Measurements from ENCODE around the gene ENPP5.

The ENPP5 gene

DNA sequence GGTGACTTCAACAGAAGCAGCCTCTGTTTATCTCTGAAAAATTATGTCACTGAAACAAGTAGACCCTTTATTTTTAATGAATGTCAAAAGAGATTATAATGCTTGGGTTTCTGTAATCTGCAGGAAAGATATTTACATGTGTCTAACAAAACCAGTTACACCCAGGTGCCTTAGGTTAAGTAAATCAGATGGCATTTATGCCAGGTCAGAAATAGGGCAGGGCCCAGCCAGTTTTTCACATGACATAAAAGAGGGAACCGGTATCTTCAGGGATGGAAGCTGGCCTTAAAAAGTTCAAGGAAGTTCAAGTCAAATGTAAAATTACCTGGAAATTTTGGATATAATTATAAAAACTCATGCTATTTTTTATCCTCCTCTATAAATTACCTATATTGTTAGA is 55.1 kb downstream of the ENPP5 start:
- Histone ChIP-seq H4K20me1 (ENCODE audit: control insufficient read depth, insufficient read depth, low read depth, low read length) (no peaks in the 10 kb centered on the region), H3K4me2 (ENCODE audit: low read length) (no peak overlapping the region), H3K79me2 (ENCODE audit: control insufficient read depth, low read length) (no peaks in the 10 kb centered on the region), H3K4me1 (ENCODE audit: control insufficient read depth, low read length) (no peaks in the 10 kb centered on the region), H3K9me2 (replicated peaks; ENCODE audit: control insufficient read depth, low read length) (no peaks in the 10 kb centered on the region), H3K27ac (ENCODE audit: low read depth, low read length) (no peak overlapping the region), H3F3A (ENCODE audit: control insufficient read depth, insufficient read depth) (no peaks in the 10 kb centered on the region), H3K27me3 (ENCODE audit: control insufficient read depth, low read length) (no peaks in the 10 kb centered on the region), H3K36me3 (ENCODE audit: control insufficient read depth, low read length) (no peaks in the 10 kb centered on the region; the same call in 1 of the 2 replicates), H3K4me3 (ENCODE audit: low read length) (no peak overlapping the region), H3K9me3 (ENCODE audit: control insufficient read depth, insufficient read depth, low read length) (no peaks in the 10 kb centered on the region)
- no peak for TF ChIP-seq EZH2phosphoT487 (IDR thresholded peaks at IDR 0.05; ENCODE audit: borderline replicate concordance, low read length)

DNA sequence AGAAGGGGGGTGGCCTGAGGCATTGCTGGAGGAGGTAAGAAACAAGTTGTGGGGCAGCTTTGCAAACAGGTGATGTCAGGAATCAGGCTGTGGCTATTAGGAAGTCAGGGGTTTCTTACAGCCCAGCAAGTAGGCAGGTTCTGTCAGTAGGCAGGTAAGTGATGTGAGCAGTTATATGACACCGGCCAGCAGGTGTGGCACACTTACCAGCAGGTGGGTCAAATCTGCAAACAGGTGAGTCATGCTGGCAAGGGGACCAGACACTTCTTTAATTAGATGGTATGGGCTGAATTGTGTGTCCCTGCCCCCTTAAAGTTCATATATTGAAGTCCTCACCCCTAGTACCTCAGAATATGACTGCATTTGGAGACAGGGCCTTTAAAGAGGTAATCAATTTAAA is 57.4 kb downstream of the ENPP5 start:
- H3K36me3 ChIP-seq (ENCODE audit: control insufficient read depth, low read length), result no peaks in the 10 kb centered on the region; the same call in 1 of the 2 replicates
- TF ChIP-seq EZH2phosphoT487 (IDR thresholded peaks at IDR 0.05; ENCODE audit: borderline replicate concordance, low read length), result no peak
- TF ChIP-seq, protein P1, sequence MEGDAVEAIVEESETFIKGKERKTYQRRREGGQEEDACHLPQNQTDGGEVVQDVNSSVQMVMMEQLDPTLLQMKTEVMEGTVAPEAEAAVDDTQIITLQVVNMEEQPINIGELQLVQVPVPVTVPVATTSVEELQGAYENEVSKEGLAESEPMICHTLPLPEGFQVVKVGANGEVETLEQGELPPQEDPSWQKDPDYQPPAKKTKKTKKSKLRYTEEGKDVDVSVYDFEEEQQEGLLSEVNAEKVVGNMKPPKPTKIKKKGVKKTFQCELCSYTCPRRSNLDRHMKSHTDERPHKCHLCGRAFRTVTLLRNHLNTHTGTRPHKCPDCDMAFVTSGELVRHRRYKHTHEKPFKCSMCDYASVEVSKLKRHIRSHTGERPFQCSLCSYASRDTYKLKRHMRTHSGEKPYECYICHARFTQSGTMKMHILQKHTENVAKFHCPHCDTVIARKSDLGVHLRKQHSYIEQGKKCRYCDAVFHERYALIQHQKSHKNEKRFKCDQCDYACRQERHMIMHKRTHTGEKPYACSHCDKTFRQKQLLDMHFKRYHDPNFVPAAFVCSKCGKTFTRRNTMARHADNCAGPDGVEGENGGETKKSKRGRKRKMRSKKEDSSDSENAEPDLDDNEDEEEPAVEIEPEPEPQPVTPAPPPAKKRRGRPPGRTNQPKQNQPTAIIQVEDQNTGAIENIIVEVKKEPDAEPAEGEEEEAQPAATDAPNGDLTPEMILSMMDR (IDR thresholded peaks at IDR 0.05; ENCODE audit: low read depth, low read length, poor library complexity, severe bottlenecking), result no peak
- H3K4me1 ChIP-seq (ENCODE audit: control insufficient read depth, low read length), result no peaks in the 10 kb centered on the region
- H3K27ac ChIP-seq (ENCODE audit: low read depth, low read length), result no peak overlapping the region
- no peak overlapping the region for H3K4me2 ChIP-seq (ENCODE audit: low read length)
- H3K9me2 ChIP-seq (replicated peaks; ENCODE audit: control insufficient read depth, low read length), result no peaks in the 10 kb centered on the region
- H4K20me1 ChIP-seq (ENCODE audit: control insufficient read depth, insufficient read depth, low read depth, low read length), result no peaks in the 10 kb centered on the region
- H3K27me3 ChIP-seq (ENCODE audit: control insufficient read depth, low read length), result no peaks in the 10 kb centered on the region
- H3K9me3 ChIP-seq (ENCODE audit: control insufficient read depth, insufficient read depth, low read length), result no peaks in the 10 kb centered on the region
- no peaks in the 10 kb centered on the region for H3F3A ChIP-seq (ENCODE audit: control insufficient read depth, insufficient read depth)
- no peak overlapping the region for H3K4me3 ChIP-seq (ENCODE audit: low read length)
- H3K79me2 ChIP-seq (ENCODE audit: control insufficient read depth, low read length), result no peaks in the 10 kb centered on the region

Measured in DOHH2 (cell line).